Measurements from ENCODE around the gene ADAD1. TPM values are rescaled to one million over a fixed set of nuclear protein-coding genes. Genes with fewer than 3 reads are reported as not detected.

ADAD1 gene
- total RNA-seq, 1 donor from 2014 or later, result not detected

DNA sequence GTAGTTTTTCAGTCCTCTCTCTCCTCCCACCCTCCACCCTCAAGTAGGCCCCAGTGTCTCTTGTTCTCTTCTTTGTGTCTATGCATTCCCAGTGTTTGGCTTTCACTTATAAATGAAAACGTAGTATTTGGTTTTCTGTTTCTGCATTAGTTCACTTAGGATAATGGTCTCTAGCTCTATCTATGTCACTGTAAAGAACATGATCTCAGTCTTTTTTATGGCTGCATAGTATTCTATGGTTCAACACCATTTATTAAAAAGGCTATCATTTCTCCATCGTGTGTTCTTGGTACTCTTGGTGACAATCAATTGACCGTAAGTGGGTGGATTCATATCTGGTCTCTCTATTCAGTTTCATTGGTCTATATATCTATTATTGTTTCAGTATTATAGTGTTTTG lies 96.4 kb downstream of the ADAD1 start:
- no peaks in the 10 kb centered on the region for H3K27me3 Mint-ChIP-seq
- peaks cover 6% of the 10 kb centered on the region for H3K9me3 Mint-ChIP-seq (ENCODE audit: low read depth)
- H3K4me3 Mint-ChIP-seq (ENCODE audit: low read depth), result no peak overlapping the region
- no peaks in the 10 kb centered on the region for H3K36me3 Mint-ChIP-seq (ENCODE audit: insufficient read depth)
- no peak overlapping the region for H3K27ac Mint-ChIP-seq
- TF ChIP-seq, protein P1, sequence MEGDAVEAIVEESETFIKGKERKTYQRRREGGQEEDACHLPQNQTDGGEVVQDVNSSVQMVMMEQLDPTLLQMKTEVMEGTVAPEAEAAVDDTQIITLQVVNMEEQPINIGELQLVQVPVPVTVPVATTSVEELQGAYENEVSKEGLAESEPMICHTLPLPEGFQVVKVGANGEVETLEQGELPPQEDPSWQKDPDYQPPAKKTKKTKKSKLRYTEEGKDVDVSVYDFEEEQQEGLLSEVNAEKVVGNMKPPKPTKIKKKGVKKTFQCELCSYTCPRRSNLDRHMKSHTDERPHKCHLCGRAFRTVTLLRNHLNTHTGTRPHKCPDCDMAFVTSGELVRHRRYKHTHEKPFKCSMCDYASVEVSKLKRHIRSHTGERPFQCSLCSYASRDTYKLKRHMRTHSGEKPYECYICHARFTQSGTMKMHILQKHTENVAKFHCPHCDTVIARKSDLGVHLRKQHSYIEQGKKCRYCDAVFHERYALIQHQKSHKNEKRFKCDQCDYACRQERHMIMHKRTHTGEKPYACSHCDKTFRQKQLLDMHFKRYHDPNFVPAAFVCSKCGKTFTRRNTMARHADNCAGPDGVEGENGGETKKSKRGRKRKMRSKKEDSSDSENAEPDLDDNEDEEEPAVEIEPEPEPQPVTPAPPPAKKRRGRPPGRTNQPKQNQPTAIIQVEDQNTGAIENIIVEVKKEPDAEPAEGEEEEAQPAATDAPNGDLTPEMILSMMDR (IDR thresholded peaks at IDR 0.05; ENCODE audit: unreplicated experiment), result no peak
- H3K4me1 Mint-ChIP-seq (ENCODE audit: low read depth), result peaks cover 4% of the 10 kb centered on the region
- DNase-seq (ENCODE audit: low spot score, unreplicated experiment), result no peak

DNA sequence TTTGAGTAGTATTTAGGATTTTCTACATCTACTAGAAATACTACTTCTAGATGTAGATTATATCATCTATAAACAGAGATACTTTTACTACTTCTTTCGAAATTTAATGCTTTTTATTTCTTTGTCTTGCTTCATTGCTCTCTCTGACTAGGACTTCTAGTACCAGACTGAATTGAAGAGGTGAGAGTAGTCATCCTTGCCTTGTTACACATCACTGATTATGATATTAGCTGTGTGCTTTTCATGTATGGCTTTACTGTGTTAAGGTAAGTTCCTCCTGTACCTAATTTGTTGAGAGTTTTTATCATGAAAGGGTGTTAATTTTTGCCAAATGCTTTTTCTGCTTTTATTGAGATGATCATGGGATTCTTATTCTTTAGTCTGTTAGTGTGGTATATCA lies 97.3 kb downstream of the ADAD1 start:
- TF ChIP-seq, protein P1 (IDR thresholded peaks at IDR 0.05; ENCODE audit: unreplicated experiment), result no peak
- Mint-ChIP-seq H3K4me1 (ENCODE audit: low read depth) (peaks cover 4% of the 10 kb centered on the region), H3K27me3 (no peaks in the 10 kb centered on the region), H3K36me3 (ENCODE audit: insufficient read depth) (no peaks in the 10 kb centered on the region), H3K4me3 (ENCODE audit: low read depth) (no peak overlapping the region), H3K27ac (no peak overlapping the region), H3K9me3 (ENCODE audit: low read depth) (peaks cover 6% of the 10 kb centered on the region)
- no peak for DNase-seq (ENCODE audit: low spot score, unreplicated experiment)

DNA sequence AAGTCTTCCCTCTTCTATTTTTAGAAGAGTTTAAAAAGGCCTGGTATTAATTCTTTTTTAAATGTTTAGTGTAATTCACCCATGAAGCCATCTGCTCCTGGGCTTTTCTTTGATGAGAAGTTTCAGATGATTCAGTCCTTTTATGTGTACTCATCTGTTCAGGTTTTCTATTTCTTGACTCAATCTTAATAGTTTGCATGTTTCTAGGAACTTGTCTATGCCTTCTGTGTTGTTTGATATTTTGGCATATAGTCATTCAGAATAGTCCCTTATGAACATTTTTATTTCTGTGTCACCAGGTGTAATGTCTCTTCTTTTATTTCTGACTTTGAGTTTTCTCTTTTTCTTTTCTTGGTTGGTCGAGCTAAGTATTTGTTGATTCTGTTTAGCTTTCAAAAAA lies 97.9 kb downstream of the ADAD1 start:
- no peak overlapping the region for H3K4me3 Mint-ChIP-seq (ENCODE audit: low read depth)
- H3K9me3 Mint-ChIP-seq (ENCODE audit: low read depth), result peaks cover 6% of the 10 kb centered on the region
- TF ChIP-seq, protein P1 (IDR thresholded peaks at IDR 0.05; ENCODE audit: unreplicated experiment), result no peak
- no peak overlapping the region for H3K27ac Mint-ChIP-seq
- DNase-seq (ENCODE audit: low spot score, unreplicated experiment), result no peak
- H3K4me1 Mint-ChIP-seq (ENCODE audit: low read depth), result peaks cover 4% of the 10 kb centered on the region
- no peaks in the 10 kb centered on the region for H3K27me3 Mint-ChIP-seq
- no peaks in the 10 kb centered on the region for H3K36me3 Mint-ChIP-seq (ENCODE audit: insufficient read depth)

Other genes starting within 250 kb of the ADAD1 start
- gene BLTP1, start 226.7 kb upstream of the ADAD1 start, total RNA-seq, result 62.7 and 70.0 TPM in 2 replicates
- gene IL2, start 77.7 kb downstream of the ADAD1 start, total RNA-seq, result not detected in 2 replicates
- gene IL21, start 242.1 kb downstream of the ADAD1 start, total RNA-seq, result not detected in 2 replicates